ENCODE results near the gene TTLL9.
"Not testable (repeated sequence)": the region's sequence is repeated elsewhere in the genome, so short reads cannot be mapped to it uniquely, and the experiment has no call there.

Gene TTLL9

GRCh38 chr20:31920275-31920855 lies 49.9 kb downstream of the TTLL9 start:
- no peak for DNase-seq

GRCh38 chr20:31921480-31921879 lies 51.0 kb downstream of the TTLL9 start:
- DNase-seq = not testable (repeated sequence)

GRCh38 chr20:31922181-31922580 lies 51.7 kb downstream of the TTLL9 start:
- DNase-seq = no peak

GRCh38 chr20:31922588-31922987 lies 52.2 kb downstream of the TTLL9 start:
- DNase-seq = no peak

- no peak for DNase-seq
Observed at GRCh38 chr20:31923388-31924331, 53.2 kb downstream of the TTLL9 start.

GRCh38 chr20:31924561-31924960 lies 54.1 kb downstream of the TTLL9 start:
- DNase-seq = no peak

GRCh38 chr20:31925631-31926030 lies 55.2 kb downstream of the TTLL9 start:
- no peak for DNase-seq

GRCh38 chr20:31926493-31926892 lies 56.1 kb downstream of the TTLL9 start:
- no peak for DNase-seq

GRCh38 chr20:31927627-31928159 lies 57.3 kb downstream of the TTLL9 start:
- DNase-seq = no peak

GRCh38 chr20:31929631-31930030 lies 59.2 kb downstream of the TTLL9 start:
- DNase-seq = not testable (repeated sequence)

- no peak for DNase-seq
Observed at GRCh38 chr20:31930779-31931178, 60.3 kb downstream of the TTLL9 start.

GRCh38 chr20:31933698-31934097 lies 63.3 kb downstream of the TTLL9 start:
- no peak for DNase-seq

- DNase-seq = no peak
Observed at GRCh38 chr20:31934491-31934890, 64.1 kb downstream of the TTLL9 start.

- DNase-seq = no peak
Observed at GRCh38 chr20:31934968-31935764, 64.7 kb downstream of the TTLL9 start.

- no peak for DNase-seq
Observed at GRCh38 chr20:31936420-31936819, 66.0 kb downstream of the TTLL9 start.

GRCh38 chr20:31937820-31938219 lies 67.4 kb downstream of the TTLL9 start:
- DNase-seq = no peak

- DNase-seq = no peak
Observed at GRCh38 chr20:31939661-31940060, 69.2 kb downstream of the TTLL9 start.

- DNase-seq = no peak
Observed at GRCh38 chr20:31943052-31943471, 72.6 kb downstream of the TTLL9 start.

GRCh38 chr20:31945319-31945718 lies 74.9 kb downstream of the TTLL9 start:
- DNase-seq = no peak

- DNase-seq = no peak
Observed at GRCh38 chr20:31945785-31946184, 75.4 kb downstream of the TTLL9 start.

GRCh38 chr20:31948008-31948407 lies 77.6 kb downstream of the TTLL9 start:
- no peak for DNase-seq

GRCh38 chr20:31949877-31950646 lies 79.6 kb downstream of the TTLL9 start:
- DNase-seq = no peak

GRCh38 chr20:31951203-31951529 lies 80.7 kb downstream of the TTLL9 start:
- no peak for DNase-seq

All from CD4-positive, alpha-beta T cell treated with Interleukin-4 for 1 hour (primary cell).